Activated naive CD8-positive, alpha-beta T cell treated with anti-CD3 and anti-CD28 coated beads, Interleukin-2, amount 10 ng/mL, durations not matched to agents 7 days and 5 days (primary cell): ENCODE results near the gene KLHL13. TPM values are rescaled to one million over a fixed set of nuclear protein-coding genes. Genes with fewer than 3 reads are reported as not detected.
"Not testable (repeated sequence)": the region's sequence is repeated elsewhere in the genome, so short reads cannot be mapped to it uniquely, and the experiment has no call there.

ENCODE experiments used
- ATAC-seq: fragments of 150-1000 bp; cut with Tn5 transposase; one replicate; pipeline ENCODE4 v1.10.0; 2021; ENCODE audit warnings: low read depth, moderate library complexity
- POLR2A ChIA-PET: fragments of 350-600 bp; sonication (Branson Sonifier 250); formaldehyde crosslinking; loops from one replicate; lab custom pipeline; 2021; ENCODE audit warnings: antibody characterized with exemption; lab: Charles Lee
- DNase-seq: peaks from one replicate; pipeline ENCODE4 v3.0.0; 2021
- H3K27ac Mint-ChIP-seq: one replicate; pipeline ENCODE4 v1.8.0; 2022; ENCODE audit warnings: mild to moderate bottlenecking, mixed read lengths
- H3K27me3 Mint-ChIP-seq: one replicate; pipeline ENCODE4 v1.8.0; 2022; ENCODE audit warnings: mild to moderate bottlenecking, moderate library complexity, mixed read lengths
- H3K36me3 Mint-ChIP-seq: one replicate; pipeline ENCODE4 v1.8.0; 2021; ENCODE audit warnings: mild to moderate bottlenecking, mixed read lengths
- H3K4me1 Mint-ChIP-seq: one replicate; pipeline ENCODE4 v1.8.0; 2021; ENCODE audit warnings: mixed read lengths
- H3K4me3 Mint-ChIP-seq: one replicate; pipeline ENCODE4 v1.8.0; 2022; ENCODE audit warnings: mild to moderate bottlenecking, moderate library complexity, mixed read lengths
- H3K9me3 Mint-ChIP-seq: one replicate; pipeline ENCODE4 v1.8.0; 2021; ENCODE audit warnings: mixed read lengths
- total RNA-seq, 2 experiments: library from RNA; stranded (reverse); gene quantifications; one replicate each; pipeline ENCODE4 v1.2.3, GENCODE V29; 2021

Gene KLHL13
- total RNA-seq, 2 experiments from 2014 or later, result 0.47 to 0.48 TPM

- H3K4me3 Mint-ChIP-seq, result no peak overlapping the region
- no peak for DNase-seq
- H3K36me3 Mint-ChIP-seq, result no peaks in the 10 kb centered on the region
- POLR2A ChIA-PET, result no interaction called here
- H3K27me3 Mint-ChIP-seq, result no peaks in the 10 kb centered on the region
- H3K4me1 Mint-ChIP-seq, result no peaks in the 10 kb centered on the region
- H3K27ac Mint-ChIP-seq, result no peak overlapping the region
- no peak for ATAC-seq
- H3K9me3 Mint-ChIP-seq, result peaks cover under 1% of the 10 kb centered on the region
Observed at GRCh38 chrX:118056870-118057269, 59.7 kb downstream of the KLHL13 start.

GRCh38 chrX:118049713-118050112, 66.9 kb downstream of the KLHL13 start:
- Mint-ChIP-seq H3K36me3 (no peaks in the 10 kb centered on the region), H3K27me3 (no peaks in the 10 kb centered on the region), H3K9me3 (peaks cover 1% of the 10 kb centered on the region), H3K4me3 (no peak overlapping the region), H3K27ac (no peak overlapping the region), H3K4me1 (peaks cover 2% of the 10 kb centered on the region)
- DNase-seq (no peak), ATAC-seq (no peak)
- POLR2A ChIA-PET, result no interaction called here

GRCh38 chrX:118047446-118048186, 69.0 kb downstream of the KLHL13 start:
- Mint-ChIP-seq H3K4me1 (peaks cover 2% of the 10 kb centered on the region), H3K4me3 (no peak overlapping the region), H3K9me3 (peaks cover 1% of the 10 kb centered on the region), H3K36me3 (no peaks in the 10 kb centered on the region), H3K27ac (no peak overlapping the region), H3K27me3 (no peaks in the 10 kb centered on the region)
- no peak for ATAC-seq
- POLR2A ChIA-PET, result no interaction called here
- DNase-seq, result no peak

GRCh38 chrX:118039591-118039990, 77.0 kb downstream of the KLHL13 start:
- no peaks in the 10 kb centered on the region for H3K36me3 Mint-ChIP-seq
- ATAC-seq (no peak), DNase-seq (no peak)
- no peak overlapping the region for H3K27ac Mint-ChIP-seq
- no peak overlapping the region for H3K4me3 Mint-ChIP-seq
- no peaks in the 10 kb centered on the region for H3K27me3 Mint-ChIP-seq
- peaks cover 6% of the 10 kb centered on the region for H3K9me3 Mint-ChIP-seq
- H3K4me1 Mint-ChIP-seq, result no peaks in the 10 kb centered on the region
- POLR2A ChIA-PET, result no interaction called here

- POLR2A ChIA-PET, result no interaction called here
- no peak for ATAC-seq
- peaks cover 6% of the 10 kb centered on the region for H3K9me3 Mint-ChIP-seq
- DNase-seq, result no peak
- H3K27ac Mint-ChIP-seq, result no peak overlapping the region
- H3K27me3 Mint-ChIP-seq, result no peaks in the 10 kb centered on the region
- no peak overlapping the region for H3K4me3 Mint-ChIP-seq
- H3K36me3 Mint-ChIP-seq, result no peaks in the 10 kb centered on the region
- H3K4me1 Mint-ChIP-seq, result no peaks in the 10 kb centered on the region
Observed at GRCh38 chrX:118038614-118039365, 77.8 kb downstream of the KLHL13 start.

GRCh38 chrX:118026631-118027030, 90.0 kb downstream of the KLHL13 start:
- Mint-ChIP-seq H3K9me3 (no peaks in the 10 kb centered on the region), H3K27ac (no peak overlapping the region), H3K4me1 (peaks cover 2% of the 10 kb centered on the region), H3K27me3 (no peaks in the 10 kb centered on the region), H3K36me3 (no peaks in the 10 kb centered on the region), H3K4me3 (no peak overlapping the region)
- DNase-seq (no peak), ATAC-seq (no peak)
- POLR2A ChIA-PET, result no interaction called here

- ATAC-seq (no peak), DNase-seq (no peak)
- POLR2A ChIA-PET, result no interaction called here
- Mint-ChIP-seq H3K36me3 (no peaks in the 10 kb centered on the region), H3K4me3 (no peak overlapping the region), H3K9me3 (no peaks in the 10 kb centered on the region), H3K27ac (no peak overlapping the region), H3K27me3 (no peaks in the 10 kb centered on the region), H3K4me1 (peaks cover 2% of the 10 kb centered on the region)
Observed at GRCh38 chrX:118025226-118025625, 91.4 kb downstream of the KLHL13 start.

GRCh38 chrX:118024482-118024881, 92.1 kb downstream of the KLHL13 start:
- no peak for DNase-seq
- no peak for ATAC-seq
- Mint-ChIP-seq H3K36me3 (no peaks in the 10 kb centered on the region), H3K27ac (no peak overlapping the region), H3K9me3 (no peaks in the 10 kb centered on the region), H3K4me1 (peaks cover 2% of the 10 kb centered on the region), H3K4me3 (no peak overlapping the region), H3K27me3 (no peaks in the 10 kb centered on the region)
- POLR2A ChIA-PET, result no interaction called here

- H3K36me3 Mint-ChIP-seq, result no peaks in the 10 kb centered on the region
- DNase-seq (no peak), ATAC-seq (no peak)
- no peaks in the 10 kb centered on the region for H3K9me3 Mint-ChIP-seq
- H3K4me1 Mint-ChIP-seq, result peaks cover 2% of the 10 kb centered on the region
- POLR2A ChIA-PET, result no interaction called here
- H3K27me3 Mint-ChIP-seq, result no peaks in the 10 kb centered on the region
- H3K4me3 Mint-ChIP-seq, result no peak overlapping the region
- H3K27ac Mint-ChIP-seq, result no peak overlapping the region
Observed at GRCh38 chrX:118022753-118023152, 93.9 kb downstream of the KLHL13 start.

- Mint-ChIP-seq H3K4me1 (no peaks in the 10 kb centered on the region), H3K9me3 (no peaks in the 10 kb centered on the region), H3K27ac (no peak overlapping the region), H3K4me3 (no peak overlapping the region), H3K36me3 (no peaks in the 10 kb centered on the region), H3K27me3 (no peaks in the 10 kb centered on the region)
- POLR2A ChIA-PET, result no interaction called here
- no peak for DNase-seq
- ATAC-seq, result no peak
Observed at GRCh38 chrX:118016422-118016821, 100.2 kb downstream of the KLHL13 start.

- H3K4me1 Mint-ChIP-seq, H3K9me3 Mint-ChIP-seq, ATAC-seq, H3K4me3 Mint-ChIP-seq, DNase-seq, H3K36me3 Mint-ChIP-seq, POLR2A ChIA-PET, H3K27me3 Mint-ChIP-seq, H3K27ac Mint-ChIP-seq: not testable (repeated sequence)
Observed at GRCh38 chrX:118002417-118002816, 114.2 kb downstream of the KLHL13 start.

- Mint-ChIP-seq H3K27ac (no peak overlapping the region), H3K4me1 (no peaks in the 10 kb centered on the region), H3K27me3 (no peaks in the 10 kb centered on the region), H3K4me3 (no peak overlapping the region), H3K9me3 (no peaks in the 10 kb centered on the region), H3K36me3 (no peaks in the 10 kb centered on the region)
- no peak for DNase-seq
- no peak for ATAC-seq
- POLR2A ChIA-PET, result no interaction called here
Observed at GRCh38 chrX:118000518-118000917, 116.1 kb downstream of the KLHL13 start.

GRCh38 chrX:117998171-117998570, 118.4 kb downstream of the KLHL13 start:
- POLR2A ChIA-PET, result no interaction called here
- H3K9me3 Mint-ChIP-seq, result no peaks in the 10 kb centered on the region
- H3K27me3 Mint-ChIP-seq, result no peaks in the 10 kb centered on the region
- no peak for ATAC-seq
- no peak overlapping the region for H3K27ac Mint-ChIP-seq
- H3K36me3 Mint-ChIP-seq, result no peaks in the 10 kb centered on the region
- DNase-seq, result no peak
- H3K4me3 Mint-ChIP-seq, result no peak overlapping the region
- H3K4me1 Mint-ChIP-seq, result no peaks in the 10 kb centered on the region

GRCh38 chrX:117996918-117997480, 119.6 kb downstream of the KLHL13 start:
- Mint-ChIP-seq H3K36me3 (no peaks in the 10 kb centered on the region), H3K27ac (no peak overlapping the region), H3K9me3 (no peaks in the 10 kb centered on the region), H3K4me1 (no peaks in the 10 kb centered on the region), H3K27me3 (no peaks in the 10 kb centered on the region), H3K4me3 (no peak overlapping the region)
- POLR2A ChIA-PET, result no interaction called here
- DNase-seq (no peak), ATAC-seq (no peak)
